Tibial nerve (tissue), 4 donors: ENCODE data around the gene MAPK14. TPM values are rescaled to one million over a fixed set of nuclear protein-coding genes. Genes with fewer than 3 reads are reported as not detected.

Experiments used
- DNase-seq, 2 donors: peaks; one replicate each; pipeline ENCODE4 v3.0.0-alpha.2; 2019; ENCODE audit warnings: low spot score in 2 of 2
- H3K27ac ChIP-seq, 4 donors: fragments of 200-600 bp; sonication (generic) in 3 of 4; one replicate each; pipeline ENCODE4 v1.5.1; 2017 to 2019; ENCODE audit warnings: mild to moderate bottlenecking in 1 of 4
- H3K27me3 ChIP-seq, 2 donors: fragments of 200-600 bp; sonication (generic) in 1 of 2; one replicate each; pipeline versions ENCODE4 v1.5.1 to v1.6.0; 2017 to 2019
- H3K36me3 ChIP-seq, 3 donors: fragments of 200-600 bp; sonication (generic); one replicate each; pipeline ENCODE4 v1.5.1; 2018 to 2019
- H3K4me1 ChIP-seq, 4 donors: fragments of 200-600 bp; sonication (generic) in 3 of 4; one replicate each; pipeline ENCODE4 v1.5.1; 2017 to 2019
- H3K4me3 ChIP-seq, 4 donors: fragments of 200-600 bp; sonication (generic) in 3 of 4; one replicate each; pipeline ENCODE4 v1.5.1; 2017 to 2019; ENCODE audit warnings: mild to moderate bottlenecking in 1 of 4, moderate library complexity in 1 of 4
- H3K9me3 ChIP-seq, 4 donors: fragments of 200-600 bp; sonication (generic) in 3 of 4; one replicate each; pipeline ENCODE4 v1.5.1; 2017 to 2019
- CTCF ChIP-seq, 5 experiments: fragments of 200-600 bp in 3 of 5; fragments of 450-650 bp in 2 of 5; sonication (generic) in 3 of 5; IDR thresholded peaks; one replicate each; pipeline ENCODE4 v1.5.1; 2016 to 2019; ENCODE audit warnings: antibody characterized with exemption in 5 of 5, mild to moderate bottlenecking in 3 of 5, moderate library complexity in 2 of 5
- EP300 ChIP-seq, 2 donors: sonication (generic); formaldehyde crosslinking; IDR thresholded peaks; one replicate each; pipeline ENCODE4 v1.6.1; 2017; ENCODE audit warnings: antibody characterized with exemption in 2 of 2, mild to moderate bottlenecking in 1 of 2
- POLR2A ChIP-seq, 2 donors: fragments of 450-650 bp; IDR thresholded peaks; one replicate each; pipeline ENCODE4 v1.6.1; 2017; ENCODE audit warnings: antibody characterized with exemption in 2 of 2, mild to moderate bottlenecking in 2 of 2, moderate library complexity in 2 of 2
- WGBS, 2 donors: methylation state at CpG; one replicate each; pipeline ENCODE4 v1.1.5; 2018; 5-methylcytosine and 5-hydroxymethylcytosine counted together
- total RNA-seq, 4 donors: library from RNA; depleted of rRNA; stranded (reverse); fragments of >200 nt; gene quantifications; one replicate each; pipeline ENCODE4 v1.1.0, GENCODE V29; 2016

The MAPK14 gene
- total RNA-seq, 4 donors from 2014 or later, result 73.5 to 88.1 (median 83.2) TPM

GRCh38 chr6:36114798-36115408, 87.3 kb downstream of the MAPK14 start:
- Histone ChIP-seq H3K36me3 (peaks cover 3 to 59% (median 4%) of the 10 kb centered on the region in 3 donors), H3K27me3 (no peaks in the 10 kb centered on the region), H3K4me1 (peaks cover 0 to 5% (median 0%) of the 10 kb centered on the region in 4 donors), H3K27ac (no peak overlapping the region), H3K4me3 (no peak overlapping the region), H3K9me3 (no peaks in the 10 kb centered on the region)
- DNase-seq, result no peak
- WGBS, 2 donors, result 69 to 74% methylated on average over 4 of the region's 4 CpGs
- no peak for TF ChIP-seq EP300 (IDR thresholded peaks at IDR 0.05)
- TF ChIP-seq POLR2A (IDR thresholded peaks at IDR 0.05), result no peak
- no peak for TF ChIP-seq CTCF (IDR thresholded peaks at IDR 0.05)

DNA sequence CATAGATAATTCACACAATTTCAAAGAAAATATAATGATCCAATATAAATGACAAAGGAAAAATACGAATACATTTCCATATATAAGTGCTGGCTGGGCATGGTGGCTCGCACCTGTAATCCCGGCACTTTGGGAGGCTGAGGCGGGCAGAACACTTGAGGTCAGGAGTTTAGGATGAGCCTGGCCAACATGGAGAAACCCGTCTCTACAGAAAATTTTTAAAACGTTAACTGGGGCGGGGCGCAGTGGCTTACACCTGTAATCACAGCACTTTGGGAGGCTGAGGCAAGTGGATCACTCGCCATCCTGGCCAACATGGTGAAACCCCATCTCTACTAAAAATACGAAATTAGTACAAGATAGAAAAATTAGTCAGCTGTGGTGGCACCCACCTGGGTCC, 87.8 kb downstream of the MAPK14 start:
- 92 to 98% methylated on average over 10 of the region's 10 CpGs for WGBS, 2 donors
- no peaks in the 10 kb centered on the region for H3K9me3 ChIP-seq
- DNase-seq, result no peak

GRCh38 chr6:36116066-36116864, 88.7 kb downstream of the MAPK14 start:
- DNase-seq, result no peak
- no peak overlapping the region for H3K27ac ChIP-seq
- TF ChIP-seq CTCF (IDR thresholded peaks at IDR 0.05), result no peak
- TF ChIP-seq EP300 (IDR thresholded peaks at IDR 0.05), result no peak
- no peak for TF ChIP-seq POLR2A (IDR thresholded peaks at IDR 0.05)
- H3K9me3 ChIP-seq, result no peaks in the 10 kb centered on the region
- no peak overlapping the region for H3K4me3 ChIP-seq
- peaks cover 0 to 12% (median 4%) of the 10 kb centered on the region in 4 donors for H3K4me1 ChIP-seq
- 84 to 88% methylated on average over 3 of the region's 3 CpGs for WGBS, 2 donors
- H3K36me3 ChIP-seq, result peaks cover 0 to 45% (median 3%) of the 10 kb centered on the region in 3 donors
- no peaks in the 10 kb centered on the region for H3K27me3 ChIP-seq

More for the DNA sequence above, 87.8 kb downstream of the MAPK14 start:
- Histone ChIP-seq H3K4me1 (peaks cover 0 to 5% (median 0%) of the 10 kb centered on the region in 4 donors), H3K27me3 (no peaks in the 10 kb centered on the region), H3K36me3 (peaks cover under 1 to 54% (median 3%) of the 10 kb centered on the region in 3 donors), H3K27ac (no peak overlapping the region), H3K4me3 (no peak overlapping the region)
- TF ChIP-seq POLR2A (IDR thresholded peaks at IDR 0.05) (no peak), EP300 (IDR thresholded peaks at IDR 0.05) (no peak), CTCF (IDR thresholded peaks at IDR 0.05) (no peak)

DNA sequence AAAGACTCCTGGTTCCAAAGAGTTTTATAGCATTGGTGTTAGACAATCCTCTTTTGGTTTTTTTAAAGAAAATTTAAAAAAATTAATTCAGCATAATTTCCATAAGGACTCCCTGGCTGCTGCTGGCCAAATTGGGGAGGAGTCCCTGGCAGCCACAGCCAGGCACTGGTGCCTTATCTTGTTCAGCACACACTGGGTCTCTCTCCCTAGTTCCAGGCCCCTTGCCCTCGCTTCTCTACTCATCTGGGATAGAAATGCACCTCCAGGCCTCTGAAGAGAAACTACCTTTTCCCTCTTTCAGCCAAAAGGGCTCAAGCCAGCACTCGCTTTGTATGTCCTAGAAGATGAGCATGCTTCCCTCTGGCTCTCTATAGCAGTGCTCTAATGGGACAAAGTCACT, 89.3 kb downstream of the MAPK14 start:
- H3K27me3 ChIP-seq, result no peaks in the 10 kb centered on the region
- peaks cover 0 to 16% (median 7%) of the 10 kb centered on the region in 4 donors for H3K4me1 ChIP-seq
- H3K4me3 ChIP-seq, result no peak overlapping the region

More for the DNA sequence above, 89.3 kb downstream of the MAPK14 start:
- 88 to 94% methylated on average over 2 of the region's 2 CpGs for WGBS, 2 donors
- H3K36me3 ChIP-seq, result peaks cover 0 to 38% (median 0%) of the 10 kb centered on the region in 3 donors
- H3K27ac ChIP-seq, result no peak overlapping the region
- H3K9me3 ChIP-seq, result no peaks in the 10 kb centered on the region
- no peak for DNase-seq
- TF ChIP-seq CTCF (IDR thresholded peaks at IDR 0.05) (no peak), POLR2A (IDR thresholded peaks at IDR 0.05) (no peak), EP300 (IDR thresholded peaks at IDR 0.05) (no peak)
